B cell (primary cell): ENCODE results near the gene RBFA. TPM values are rescaled to one million over a fixed set of nuclear protein-coding genes. Genes with fewer than 3 reads are reported as not detected.

ENCODE experiments used
- ATAC-seq: fragments of 200-7000 bp; cut with Tn5 transposase; one replicate; pipeline ENCODE4 v1.10.0; 2021; ENCODE audit warnings: low read depth, mild to moderate bottlenecking, moderate number of reproducible peaks, moderate library complexity
- CTCF ChIA-PET: fragments of 350-600 bp; sonication (Branson Sonifier 250); formaldehyde crosslinking; loops from one replicate; lab custom pipeline; 2021; ENCODE audit warnings: antibody characterized with exemption, inconsistent platforms; lab: Charles Lee
- POLR2A ChIA-PET: fragments of 350-600 bp; sonication (Branson Sonifier 250); formaldehyde crosslinking; loops from one replicate; lab custom pipeline; 2021; ENCODE audit warnings: antibody characterized with exemption; lab: Charles Lee
- DNase-seq: peaks from one replicate; pipeline ENCODE4 v3.0.0; 2013
- H2AFZ ChIP-seq: 2 replicates; pipeline ENCODE4 v1.6.1; 2012; ENCODE audit warnings: mild to moderate bottlenecking, low read depth, low read length; ENCODE audit not compliant: insufficient read depth, poor library complexity, severe bottlenecking
- H3K27ac ChIP-seq, 2 donors: 1 replicate in 1 of 2; 2 replicates in 1 of 2; pipeline ENCODE4 v1.5.1; 2012 to 2013; ENCODE audit warnings: low read length in 2 of 2, mild to moderate bottlenecking in 2 of 2, moderate library complexity in 1 of 2
- H3K27me3 ChIP-seq, 4 experiments: fragments of 200-600 bp in 1 of 4; sonication (generic) in 1 of 4; replicated peaks in 1 of 4; 1 replicate in 2 of 4; 2 replicates in 2 of 4; pipeline versions ENCODE4 v1.6.1 to v1.7.0; 2013 to 2016; ENCODE audit warnings: low read length in 3 of 4, mild to moderate bottlenecking in 2 of 4, mixed read lengths in 1 of 4, moderate library complexity in 1 of 4; ENCODE audit not compliant: insufficient read depth in 4 of 4, control insufficient read depth in 3 of 4; ENCODE audit errors: control extremely low read depth in 1 of 4
- H3K36me3 ChIP-seq, 2 experiments: replicated peaks in 1 of 2; 1 replicate in 1 of 2; 2 replicates in 1 of 2; pipeline versions ENCODE4 v1.6.1 to v1.7.1; 2013; ENCODE audit warnings: low read length in 1 of 2; ENCODE audit not compliant: insufficient read depth in 2 of 2, control insufficient read depth in 1 of 2; ENCODE audit errors: control extremely low read depth in 1 of 2, extremely low read depth in 1 of 2
- H3K4me1 ChIP-seq, 2 donors: fragments of 200-600 bp in 1 of 2; sonication (generic) in 1 of 2; 1 replicate in 1 of 2; 2 replicates in 1 of 2; pipeline versions ENCODE4 v1.5.1 to v1.6.1; 2013 to 2017; ENCODE audit warnings: low read length in 2 of 2; ENCODE audit not compliant: control insufficient read depth in 2 of 2, insufficient read depth in 2 of 2
- H3K4me2 ChIP-seq: replicated peaks from 2 replicates; pipeline ENCODE3; 2012; ENCODE audit warnings: mild to moderate bottlenecking, low read depth, low read length; ENCODE audit not compliant: poor library complexity, severe bottlenecking
- H3K4me3 ChIP-seq, 5 experiments: fragments of 200-600 bp in 1 of 5; sonication (generic) in 1 of 5; 1 replicate in 3 of 5; 2 replicates in 2 of 5; pipeline versions ENCODE4 v1.5.1 to v1.7.0; 2011 to 2016; ENCODE audit warnings: low read length in 4 of 5, mild to moderate bottlenecking in 4 of 5, low read depth in 2 of 5, control low read depth in 1 of 5, moderate library complexity in 1 of 5; ENCODE audit not compliant: insufficient read depth in 1 of 5; ENCODE audit errors: control extremely low read depth in 1 of 5, extremely low read depth in 1 of 5
- H3K79me2 ChIP-seq: fragments of 200-600 bp; sonication (generic); one replicate; pipeline ENCODE4 v1.6.0; 2016; ENCODE audit warnings: low read length; ENCODE audit not compliant: control insufficient read depth, insufficient read depth
- H3K9ac ChIP-seq: fragments of 200-600 bp; sonication (generic); 2 replicates; pipeline ENCODE4 v1.6.1; 2017; ENCODE audit warnings: mild to moderate bottlenecking, low read length, moderate library complexity
- H3K9me3 ChIP-seq, 3 donors: one replicate each; pipeline versions ENCODE4 v1.6.1 to v1.7.1; 2013; ENCODE audit warnings: low read length in 2 of 3; ENCODE audit not compliant: control insufficient read depth in 2 of 3, insufficient read depth in 1 of 3; ENCODE audit errors: control extremely low read depth in 1 of 3
- H4K20me1 ChIP-seq: 2 replicates; pipeline ENCODE4 v1.6.0; 2012; ENCODE audit warnings: mild to moderate bottlenecking, low read length; ENCODE audit not compliant: insufficient read depth, control insufficient read depth, poor library complexity, severe bottlenecking
- H3K27ac Mint-ChIP-seq: one replicate; pipeline ENCODE4 v1.8.0; 2021; ENCODE audit warnings: mixed read lengths
- H3K27me3 Mint-ChIP-seq: one replicate; pipeline ENCODE4 v1.8.0; 2021; ENCODE audit warnings: mixed read lengths
- H3K4me1 Mint-ChIP-seq: one replicate; pipeline ENCODE4 v1.8.0; 2021; ENCODE audit warnings: mixed read lengths
- H3K4me3 Mint-ChIP-seq: one replicate; pipeline ENCODE4 v1.8.0; 2021; ENCODE audit warnings: mixed read lengths
- H3K9me3 Mint-ChIP-seq: one replicate; pipeline ENCODE4 v1.8.0; 2022; ENCODE audit warnings: mixed read lengths; ENCODE audit not compliant: insufficient read depth
- CTCF ChIP-seq: fragments of 200-600 bp; IDR thresholded peaks from one replicate; pipeline ENCODE4 v1.8.0; 2022; ENCODE audit warnings: antibody characterized with exemption, mild to moderate bottlenecking
- EZH2 ChIP-seq: IDR thresholded peaks from 2 replicates; pipeline ENCODE4 v1.6.1; 2012; ENCODE audit warnings: borderline replicate concordance, low read depth, mild to moderate bottlenecking, moderate library complexity, low read length; ENCODE audit not compliant: insufficient read depth, poor library complexity, severe bottlenecking
- WGBS: methylation state at CpG from one replicate; pipeline ENCODE4 v1.1.5; 2013; ENCODE audit warnings: missing lambda C conversion rate; ENCODE audit not compliant: insufficient coverage; 5-methylcytosine and 5-hydroxymethylcytosine counted together
- intact Hi-C: fragments of 100-400 bp; cut with micrococcal nuclease; formaldehyde crosslinking; loops from one replicate; pipeline ENCODE4 v1.10.0; 2022
- polyA plus RNA-seq: library from polyadenylated mRNA; depleted of rRNA; stranded (reverse); fragments of >200 nt; gene quantifications from 2 replicates; pipeline ENCODE4 v1.2.3, GENCODE V29; 2012
- total RNA-seq, 2 donors: library from RNA; stranded (reverse); fragments of 120-200 nt in 1 of 2; gene quantifications; 1 replicate in 1 of 2; 2 replicates in 1 of 2; pipeline versions ENCODE4 v1.2.3 to v1.2.4, GENCODE V29; 2013 to 2022

RBFA gene
- total and polyA plus RNA-seq, 2 donors (not counting 1 experiment from before 2014, with no cell fraction given), result 22.0 to 24.2 TPM

- Histone ChIP-seq H2AFZ (no peak overlapping the region), H3K36me3 (peaks cover 0 to 19% of the 10 kb centered on the region in 2 experiments), H3K4me2 (no peak overlapping the region), H4K20me1 (no peaks in the 10 kb centered on the region), H3K79me2 (peaks cover 4% of the 10 kb centered on the region), H3K27me3 (no peaks in the 10 kb centered on the region), H3K9me3 (no peaks in the 10 kb centered on the region), H3K27ac (no peak overlapping the region), H3K4me1 (peaks cover 2% of the 10 kb centered on the region in 2 donors), H3K9ac (no peak overlapping the region), H3K4me3 (no peak overlapping the region)
- intact Hi-C loops, result no loop called here
- no peak overlapping the region for H3K4me3 Mint-ChIP-seq
- H3K9me3 Mint-ChIP-seq, result no peaks in the 10 kb centered on the region
- H3K4me1 Mint-ChIP-seq, result peaks cover 3% of the 10 kb centered on the region
- no peak for TF ChIP-seq CTCF
- no peak for TF ChIP-seq EZH2
- POLR2A ChIA-PET, result no interaction called here
- DNase-seq, result no peak
- no peak for ATAC-seq
- no peaks in the 10 kb centered on the region for H3K27me3 Mint-ChIP-seq
- no peak overlapping the region for H3K27ac Mint-ChIP-seq
- CTCF ChIA-PET, result no interaction called here
- WGBS, result 100% methylated on average over 1 of the region's 3 CpGs
Observed at GRCh38 chr18:80040515-80040914, 6.3 kb downstream of the RBFA start.

GRCh38 chr18:80041424-80041823, 7.2 kb downstream of the RBFA start:
- H3K36me3 ChIP-seq, result peaks cover 0 to 19% of the 10 kb centered on the region in 2 experiments
- H3K4me2 ChIP-seq, result no peak overlapping the region
- Mint-ChIP-seq H3K27me3 (no peaks in the 10 kb centered on the region), H3K27ac (no peak overlapping the region), H3K9me3 (no peaks in the 10 kb centered on the region), H3K4me3 (no peak overlapping the region), H3K4me1 (no peaks in the 10 kb centered on the region)
- ChIA-PET POLR2A (no interaction called here), CTCF (no interaction called here)
- TF ChIP-seq EZH2, result no peak
- no peak for TF ChIP-seq CTCF
- no peaks in the 10 kb centered on the region for H4K20me1 ChIP-seq
- no peaks in the 10 kb centered on the region for H3K27me3 ChIP-seq
- ATAC-seq, result no peak
- H3K79me2 ChIP-seq, result no peaks in the 10 kb centered on the region
- H3K9ac ChIP-seq, result no peak overlapping the region
- WGBS, result 98% methylated on average over 5 of the region's 11 CpGs
- H3K9me3 ChIP-seq, result no peaks in the 10 kb centered on the region
- no peak overlapping the region for H2AFZ ChIP-seq
- H3K27ac ChIP-seq, result no peak overlapping the region
- no peak for DNase-seq
- H3K4me3 ChIP-seq, result no peak overlapping the region
- H3K4me1 ChIP-seq, result no peaks in the 10 kb centered on the region
- intact Hi-C loops, result no loop called here
